Kidney glomerular epithelial cell (primary cell): ENCODE data around the gene ABCG8.

ENCODE experiments used
- DNase-seq: peaks from one replicate; lab custom pipeline; 2025; lab: John Stamatoyannopoulos, UW

The ABCG8 gene

GRCh38 chr2:43838560-43839267 is at the start of gene ABCG8, which contains the start of gene ABCG5:
TSS of gene ABCG8 (plus strand) at chr2:43838971. CDS start at chr2:43839054, 83 bp downstream.
TSS of gene ABCG5 (minus strand) at chr2:43838839. CDS start at chr2:43838679, 160 bp downstream.
- DNase-seq: no peak

GRCh38 chr2:43790147-43790546 is 48.6 kb upstream of the ABCG8 start:
- no peak for DNase-seq

- no peak for DNase-seq
Observed at GRCh38 chr2:43791035-43791765, 47.6 kb upstream of the ABCG8 start.

- DNase-seq: peak; percentile 83
Observed at GRCh38 chr2:43792653-43793052, 46.1 kb upstream of the ABCG8 start.

GRCh38 chr2:43794956-43795355 is 43.8 kb upstream of the ABCG8 start:
- DNase-seq: no peak

GRCh38 chr2:43796206-43796605 is 42.6 kb upstream of the ABCG8 start:
- DNase-seq: no peak

GRCh38 chr2:43798300-43798699 is 40.5 kb upstream of the ABCG8 start:
- no peak for DNase-seq

- no peak for DNase-seq
Observed at GRCh38 chr2:43800894-43801293, 37.9 kb upstream of the ABCG8 start.

GRCh38 chr2:43802135-43802534 is 36.6 kb upstream of the ABCG8 start:
- DNase-seq: no peak

- DNase-seq: no peak
Observed at GRCh38 chr2:43803113-43803512, 35.7 kb upstream of the ABCG8 start.

- DNase-seq: no peak
Observed at GRCh38 chr2:43806719-43807031, 32.1 kb upstream of the ABCG8 start.

- DNase-seq: no peak
Observed at GRCh38 chr2:43810452-43810851, 28.3 kb upstream of the ABCG8 start.

GRCh38 chr2:43810888-43811287 is 27.9 kb upstream of the ABCG8 start:
- DNase-seq: no peak

- DNase-seq: no peak
Observed at GRCh38 chr2:43812006-43812405, 26.8 kb upstream of the ABCG8 start.

GRCh38 chr2:43812947-43813346 is 25.8 kb upstream of the ABCG8 start:
- no peak for DNase-seq

GRCh38 chr2:43814711-43815110 is 24.1 kb upstream of the ABCG8 start:
- no peak for DNase-seq

- DNase-seq: no peak
Observed at GRCh38 chr2:43818761-43819160, 20.0 kb upstream of the ABCG8 start.

- DNase-seq: no peak
Observed at GRCh38 chr2:43819491-43820163, 19.1 kb upstream of the ABCG8 start.

- DNase-seq: no peak
Observed at GRCh38 chr2:43822839-43823238, 15.9 kb upstream of the ABCG8 start.

GRCh38 chr2:43823751-43824150 is 15.0 kb upstream of the ABCG8 start:
- no peak for DNase-seq

- no peak for DNase-seq
Observed at GRCh38 chr2:43824512-43824911, 14.3 kb upstream of the ABCG8 start.

GRCh38 chr2:43824951-43825493 is 13.7 kb upstream of the ABCG8 start:
- DNase-seq: no peak

- DNase-seq: no peak
Observed at GRCh38 chr2:43825841-43826240, 12.9 kb upstream of the ABCG8 start.
